Gastrocnemius medialis (tissue), 4 donors: ENCODE results near the gene CRISPLD2.

Experiments
- CTCF ChIP-seq, 5 experiments: fragments of 450-650 bp in 3 of 5; fragments of 200-600 bp in 2 of 5; sonication (generic) in 2 of 5; IDR thresholded peaks in 4 of 5; conservative IDR thresholded peaks in 1 of 5; 1 replicate in 4 of 5; 2 replicates in 1 of 5; pipeline ENCODE4 v1.5.1; 2016 to 2019; ENCODE audit warnings: antibody characterized with exemption in 5 of 5, mild to moderate bottlenecking in 3 of 5, moderate library complexity in 3 of 5
- POLR2A ChIP-seq, 2 donors: fragments of 450-650 bp; IDR thresholded peaks; one replicate each; pipeline ENCODE4 v1.6.1; 2017; ENCODE audit warnings: antibody characterized with exemption in 2 of 2, mild to moderate bottlenecking in 2 of 2, moderate library complexity in 2 of 2

- TF ChIP-seq CTCF (IDR thresholded peaks at IDR 0.05 in 4 of 5, conservative IDR thresholded peaks at IDR 0.05 in 1 of 5): no peak
- no peak for TF ChIP-seq POLR2A (IDR thresholded peaks at IDR 0.05)
Measured at GRCh38 chr16:84948851-84949610, 129.2 kb downstream of the CRISPLD2 start.
